ENCODE measurements around the gene SIDT2.

DNA sequence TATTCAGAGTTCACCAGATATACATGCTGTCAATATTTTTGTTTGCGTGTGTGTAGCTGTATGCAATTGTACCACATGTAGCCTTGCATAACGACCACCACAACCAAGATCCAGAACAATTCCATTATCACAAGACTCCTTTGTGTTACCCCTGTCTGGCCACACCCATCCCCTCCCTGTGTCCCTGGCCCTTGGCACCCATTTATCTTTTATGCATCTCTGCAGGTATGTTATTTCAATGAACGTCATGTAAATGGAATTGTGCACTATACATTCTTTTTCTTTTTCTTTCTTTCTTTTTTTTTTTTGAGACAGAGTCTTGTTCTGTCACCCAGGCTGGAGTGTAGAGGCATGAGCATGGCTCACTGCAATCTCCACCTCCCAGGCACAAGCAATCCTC, 44.1 kb upstream of the SIDT2 start:
- TF ChIP-seq CTCF (IDR thresholded peaks at IDR 0.05; ENCODE audit: extremely low read depth in 1 of 2, insufficient read depth in 1 of 2, low read depth in 1 of 2, low read length in 2 of 2) (no peak), MYC (IDR thresholded peaks at IDR 0.05; ENCODE audit: low read depth, low read length) (no peak), POLR2AphosphoS5 (IDR thresholded peaks at IDR 0.05; ENCODE audit: insufficient read depth, low read depth, low read length) (no peak), FOS (IDR thresholded peaks at IDR 0.05; ENCODE audit: borderline replicate concordance, insufficient read depth, low read length) (no peak), POLR2A (IDR thresholded peaks at IDR 0.05; ENCODE audit: low read depth, low read length) (no peak), MAX (IDR thresholded peaks at IDR 0.05; ENCODE audit: insufficient read depth, insufficient read length) (no peak), EZH2 (IDR thresholded peaks at IDR 0.05; ENCODE audit: borderline replicate concordance, low read depth, low read length, severe bottlenecking) (no peak)

Measured in endothelial cell of umbilical vein (primary cell).